ENCODE measurements around the gene PLXNA2.

Gene PLXNA2

GRCh38 chr1:208036106-208036808 is 207.9 kb downstream of the PLXNA2 start:
- no peak for DNase-seq

- no peak for DNase-seq
Observed at GRCh38 chr1:208034135-208034534, 210.0 kb downstream of the PLXNA2 start.

GRCh38 chr1:208033236-208033635 is 210.9 kb downstream of the PLXNA2 start:
- no peak for DNase-seq

- DNase-seq: no peak
Observed at GRCh38 chr1:208031932-208032320, 212.3 kb downstream of the PLXNA2 start.

GRCh38 chr1:208031316-208031931 is 212.8 kb downstream of the PLXNA2 start:
- no peak for DNase-seq

GRCh38 chr1:208030288-208031091 is 213.7 kb downstream of the PLXNA2 start:
- DNase-seq: no peak

- no peak for DNase-seq
Observed at GRCh38 chr1:208029381-208030287, 214.6 kb downstream of the PLXNA2 start.

GRCh38 chr1:208028526-208028925 is 215.7 kb downstream of the PLXNA2 start:
- DNase-seq: no peak

- no peak for DNase-seq
Observed at GRCh38 chr1:208027861-208028260, 216.3 kb downstream of the PLXNA2 start.

GRCh38 chr1:208026880-208027438 is 217.2 kb downstream of the PLXNA2 start:
- DNase-seq: no peak

GRCh38 chr1:208025031-208025430 is 219.2 kb downstream of the PLXNA2 start:
- DNase-seq: no peak

GRCh38 chr1:208024406-208024805 is 219.8 kb downstream of the PLXNA2 start:
- DNase-seq: no peak

GRCh38 chr1:208019257-208019656 is 224.9 kb downstream of the PLXNA2 start:
- no peak for DNase-seq

GRCh38 chr1:208015255-208015654 is 228.9 kb downstream of the PLXNA2 start:
- DNase-seq: no peak

GRCh38 chr1:208013210-208013609 is 231.0 kb downstream of the PLXNA2 start:
- DNase-seq: no peak

- DNase-seq: no peak
Observed at GRCh38 chr1:208012721-208013120, 231.5 kb downstream of the PLXNA2 start.

GRCh38 chr1:208010487-208011071 is 233.6 kb downstream of the PLXNA2 start:
- no peak for DNase-seq

- DNase-seq: no peak
Observed at GRCh38 chr1:208009706-208010444, 234.3 kb downstream of the PLXNA2 start.

GRCh38 chr1:208009303-208009702 is 234.9 kb downstream of the PLXNA2 start:
- DNase-seq: no peak

GRCh38 chr1:208008534-208008933 is 235.7 kb downstream of the PLXNA2 start:
- DNase-seq: no peak

- DNase-seq: no peak
Observed at GRCh38 chr1:208007938-208008342, 236.2 kb downstream of the PLXNA2 start.
